Measurements from ENCODE around the gene TRIM34.
A peak's percentile ranks its signal among the peaks of the same experiment; 100 is the strongest.
"Not testable (repeated sequence)": the region's sequence is repeated elsewhere in the genome, so short reads cannot be mapped to it uniquely, and the experiment has no call there.

The TRIM34 gene

DNA sequence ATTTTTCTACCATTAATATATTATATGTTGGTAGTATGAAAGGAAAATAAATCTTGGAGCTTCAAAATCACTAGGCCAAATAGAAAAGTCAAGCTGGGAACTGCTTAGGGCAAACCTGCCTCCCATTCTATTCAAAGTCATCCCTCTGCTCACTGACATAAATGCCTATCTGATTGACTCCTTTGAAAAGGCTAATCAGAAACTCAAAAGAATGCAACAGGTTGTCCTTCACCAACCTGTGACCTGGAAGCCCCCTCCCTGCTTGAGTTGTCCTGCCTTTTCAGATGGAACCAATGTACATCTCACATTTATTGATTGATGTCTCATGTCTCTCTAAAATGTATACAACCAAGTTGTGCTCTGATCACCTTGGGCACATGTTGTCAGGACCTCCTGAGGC is 3.2 kb upstream of the TRIM34 start:
- FAIRE-seq = no peak

DNA sequence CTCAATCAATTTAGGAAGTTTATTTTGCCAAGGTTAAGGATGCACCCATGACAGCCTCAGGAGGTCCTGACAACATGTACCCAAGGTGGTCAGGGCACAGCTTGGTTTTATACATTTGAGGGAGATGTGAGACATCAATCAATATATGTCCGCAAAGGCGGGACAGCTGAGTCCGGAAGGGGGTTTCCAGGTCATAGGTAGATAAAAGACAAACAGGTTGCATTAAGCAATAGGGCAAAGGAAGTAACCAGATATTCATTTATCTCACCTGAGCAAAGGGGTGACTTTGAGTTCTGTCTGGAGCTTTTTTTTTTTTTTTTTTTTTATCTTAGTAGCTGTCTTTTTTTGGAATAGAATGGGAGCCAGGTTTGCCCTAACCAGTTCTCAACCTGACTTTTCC is 2.0 kb upstream of the TRIM34 start:
- FAIRE-seq = no peak

DNA sequence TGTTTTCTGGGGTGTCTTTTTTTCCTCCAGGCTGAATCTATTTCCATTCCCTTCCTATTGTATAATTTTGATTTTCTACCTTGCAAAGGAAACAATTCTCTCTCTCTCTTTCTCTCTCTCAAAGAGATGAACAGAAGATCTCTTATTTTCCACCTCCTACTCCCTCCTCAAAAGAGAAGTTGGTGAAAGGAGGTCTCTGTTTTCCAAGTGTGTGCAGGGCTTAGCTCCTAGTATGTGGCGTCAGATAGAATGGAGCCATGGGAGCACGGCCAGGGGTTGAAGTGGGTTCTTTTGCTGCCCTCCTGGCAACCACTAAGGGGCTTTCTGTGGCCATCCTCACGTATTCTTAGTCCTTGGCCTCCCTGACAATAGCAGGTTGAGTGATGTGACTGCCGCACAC is 480 bp downstream of the TRIM34 start:
- no peak for FAIRE-seq

DNA sequence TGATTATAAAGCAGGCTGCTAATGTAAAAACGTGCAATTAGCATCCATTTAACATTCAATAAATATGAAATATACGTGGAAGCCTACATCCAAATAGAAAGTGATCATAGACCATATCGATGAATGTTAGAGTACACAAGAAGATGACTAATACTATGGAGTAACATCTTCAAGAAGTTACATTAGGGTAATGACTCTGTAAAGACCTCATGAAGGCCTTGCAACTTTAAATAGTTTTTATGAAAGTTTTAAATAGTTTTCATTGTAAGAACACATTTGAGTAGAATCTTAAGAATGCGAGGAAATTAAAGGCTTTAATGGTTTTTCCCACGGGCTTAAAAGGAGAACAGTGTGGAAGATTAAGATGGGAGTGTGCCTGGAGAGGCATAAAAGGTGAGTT is 1.4 kb downstream of the TRIM34 start:
- no peak for FAIRE-seq

DNA sequence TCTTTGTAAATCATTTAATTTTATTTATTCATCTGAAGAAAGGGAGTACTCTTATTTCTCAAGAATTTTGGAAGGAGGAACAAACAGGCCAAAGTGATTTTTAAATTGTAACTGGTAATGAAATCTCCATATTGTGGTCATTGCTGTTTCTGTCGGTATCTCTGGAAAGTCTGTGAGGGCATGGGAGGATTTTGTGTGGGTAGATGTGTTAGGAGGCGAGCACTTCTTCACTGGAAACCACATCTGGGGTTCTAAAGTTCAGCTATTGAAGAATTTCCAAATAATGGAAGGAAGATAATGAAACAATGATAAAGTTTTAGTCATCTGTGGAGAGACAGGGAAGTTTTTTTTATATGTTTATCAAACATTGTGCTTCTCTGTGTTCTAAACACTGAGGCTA is 6.6 kb downstream of the TRIM34 start:
- FAIRE-seq = no peak

DNA sequence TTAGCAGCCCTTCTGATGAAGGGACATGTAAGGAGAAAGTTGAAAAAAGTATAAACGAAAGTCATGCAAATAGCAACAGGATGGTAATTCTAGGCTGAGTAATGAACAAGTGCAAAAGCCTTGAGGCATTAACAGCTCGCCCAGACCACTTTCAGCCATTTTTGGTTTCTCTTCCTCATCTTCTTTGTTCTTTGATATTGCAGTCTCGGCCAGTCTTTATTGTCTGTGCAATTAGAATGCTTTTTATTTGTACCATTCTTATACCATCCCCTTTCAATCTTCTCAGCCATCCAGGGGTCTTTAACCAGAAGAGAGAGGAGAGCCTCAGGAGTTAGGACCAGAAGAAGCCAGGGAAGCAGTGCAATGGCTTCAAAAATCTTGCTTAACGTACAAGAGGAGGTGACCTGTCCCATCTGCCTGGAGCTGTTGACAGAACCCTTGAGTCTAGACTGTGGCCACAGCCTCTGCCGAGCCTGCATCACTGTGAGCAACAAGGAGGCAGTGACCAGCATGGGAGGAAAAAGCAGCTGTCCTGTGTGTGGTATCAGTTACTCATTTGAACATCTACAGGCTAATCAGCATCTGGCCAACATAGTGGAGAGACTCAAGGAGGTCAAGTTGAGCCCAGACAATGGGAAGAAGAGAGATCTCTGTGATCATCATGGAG is 7.3 kb downstream of the TRIM34 start:
- no peak for FAIRE-seq

DNA sequence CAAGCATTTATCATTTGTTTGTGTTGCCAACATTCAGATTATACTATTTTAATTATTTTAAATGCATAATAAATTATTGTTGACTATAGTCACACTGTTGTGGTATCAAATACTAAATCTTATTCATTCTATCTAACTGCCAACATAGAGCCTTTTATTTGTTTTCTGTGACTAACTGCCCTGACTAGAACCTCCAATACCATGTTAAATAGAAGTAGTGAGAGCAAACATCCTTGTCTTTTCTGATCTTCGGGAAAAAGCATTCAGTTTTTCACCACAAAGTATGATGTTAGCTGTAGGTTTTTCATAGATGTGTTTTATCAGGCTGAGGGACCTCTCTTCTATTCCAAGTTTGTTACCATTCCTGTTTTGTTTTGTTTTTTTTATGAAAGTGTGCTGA is 15.2 kb downstream of the TRIM34 start:
- FAIRE-seq = no peak

DNA sequence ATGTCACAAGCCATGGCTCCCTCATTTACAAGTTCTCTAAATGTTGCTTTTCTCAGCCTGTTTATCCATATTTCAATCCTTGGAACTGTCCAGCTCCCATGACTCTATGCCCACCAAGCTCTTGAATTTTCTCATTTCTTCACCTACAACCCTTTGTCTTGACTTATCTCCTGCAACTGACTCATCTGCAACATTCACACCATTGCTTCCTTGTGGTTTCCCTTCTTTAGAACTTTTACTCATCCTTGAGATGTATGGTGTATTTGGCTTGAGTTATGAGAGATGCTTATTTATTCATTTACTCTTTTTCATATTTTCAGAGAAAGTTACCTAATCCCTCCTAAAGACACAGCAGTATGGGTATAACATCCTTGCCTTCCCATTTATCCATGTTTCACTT is 18.8 kb downstream of the TRIM34 start:
- FAIRE-seq = no peak

DNA sequence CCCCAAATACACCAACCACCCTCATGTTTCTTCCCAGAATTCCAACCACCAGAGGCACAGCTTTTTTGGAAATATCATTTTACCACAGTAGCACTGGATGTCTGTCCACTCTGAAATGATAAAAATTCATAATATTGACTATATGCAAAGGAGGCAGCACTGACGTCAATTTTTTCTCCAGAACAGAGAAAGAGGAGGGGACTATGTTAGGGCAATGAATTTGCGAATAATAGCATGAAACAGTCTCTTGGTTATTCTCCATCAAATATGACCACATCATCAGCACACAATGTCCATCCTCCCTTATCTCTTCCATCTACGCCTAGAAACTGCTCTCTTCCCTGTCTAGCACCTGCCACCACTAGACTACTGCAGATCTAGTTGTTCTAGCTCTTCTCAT is 21.3 kb downstream of the TRIM34 start:
- FAIRE-seq = no peak

DNA sequence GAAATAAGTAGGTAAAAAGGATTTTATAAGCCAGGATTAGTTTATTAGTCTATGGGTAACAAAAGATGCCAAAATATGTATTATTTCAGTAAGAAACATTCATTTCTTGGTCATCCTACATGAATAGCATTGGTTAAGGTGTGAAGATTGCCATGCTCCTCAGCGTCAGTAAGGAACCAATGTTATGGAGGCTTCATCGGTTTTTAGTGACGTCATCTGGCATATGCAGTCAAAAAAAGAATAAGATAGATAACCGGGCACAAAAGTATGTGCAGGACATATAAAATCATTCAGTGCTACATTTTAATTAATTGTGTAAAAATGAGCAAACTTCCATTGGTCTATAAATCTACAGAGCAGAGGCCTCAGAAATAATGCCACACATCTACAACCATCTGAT is 30.7 kb downstream of the TRIM34 start:
- no peak for FAIRE-seq

DNA sequence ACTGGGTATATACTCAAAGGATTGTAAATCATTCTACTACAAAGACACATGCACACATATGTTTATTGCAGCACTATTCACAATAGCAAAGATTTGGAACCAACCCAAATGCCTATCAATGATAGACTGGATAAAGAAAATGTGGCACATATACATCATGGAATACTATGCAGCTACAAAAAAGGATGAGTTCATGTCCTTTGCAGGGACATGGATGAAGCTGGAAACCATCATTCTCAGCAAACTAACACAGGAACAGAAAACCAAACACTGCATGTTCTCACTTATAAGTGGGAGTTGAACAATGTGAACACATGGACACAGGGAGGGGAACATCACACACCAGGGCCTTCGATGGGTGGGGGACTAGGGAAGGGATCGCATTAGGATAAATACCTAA is 32.2 kb downstream of the TRIM34 start:
- not testable (repeated sequence) for FAIRE-seq

DNA sequence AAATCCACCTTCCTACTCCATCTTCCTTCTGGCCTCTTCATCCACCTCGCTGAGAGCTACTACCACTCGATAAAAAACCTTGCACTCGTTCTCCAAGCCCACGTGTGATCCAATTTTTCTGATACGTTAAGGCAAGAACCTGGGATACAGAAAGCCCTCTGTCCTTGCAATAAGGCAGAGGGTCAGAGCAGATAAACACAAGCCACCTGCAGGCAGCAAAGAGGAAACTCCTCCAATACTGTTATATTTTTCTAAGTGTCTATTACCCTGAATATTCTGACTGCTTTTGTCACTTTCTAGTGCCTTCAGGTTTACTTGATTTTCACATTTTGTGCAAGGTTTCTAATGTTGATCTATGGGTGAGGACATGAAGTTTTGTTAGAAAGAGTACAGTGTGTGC is 33.5 kb downstream of the TRIM34 start:
- no peak for FAIRE-seq

DNA sequence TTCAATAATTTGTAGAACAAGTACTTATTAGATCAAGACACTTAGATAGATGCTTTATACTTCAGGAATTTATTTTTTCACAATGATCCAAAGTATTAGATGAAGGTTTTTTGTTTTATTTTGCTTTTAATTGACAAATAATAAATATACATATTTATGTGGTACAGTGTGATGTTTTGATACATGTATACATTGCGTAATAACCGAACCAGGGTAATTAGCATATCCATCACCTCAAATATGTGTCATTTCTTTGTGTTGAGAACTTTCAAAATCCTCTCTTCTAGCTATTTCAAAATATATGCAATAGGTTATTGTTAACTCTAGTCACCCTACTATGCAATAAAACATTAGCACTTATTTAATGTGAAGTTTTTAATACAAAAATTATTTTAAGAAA is 38.7 kb downstream of the TRIM34 start:
- FAIRE-seq = no peak

DNA sequence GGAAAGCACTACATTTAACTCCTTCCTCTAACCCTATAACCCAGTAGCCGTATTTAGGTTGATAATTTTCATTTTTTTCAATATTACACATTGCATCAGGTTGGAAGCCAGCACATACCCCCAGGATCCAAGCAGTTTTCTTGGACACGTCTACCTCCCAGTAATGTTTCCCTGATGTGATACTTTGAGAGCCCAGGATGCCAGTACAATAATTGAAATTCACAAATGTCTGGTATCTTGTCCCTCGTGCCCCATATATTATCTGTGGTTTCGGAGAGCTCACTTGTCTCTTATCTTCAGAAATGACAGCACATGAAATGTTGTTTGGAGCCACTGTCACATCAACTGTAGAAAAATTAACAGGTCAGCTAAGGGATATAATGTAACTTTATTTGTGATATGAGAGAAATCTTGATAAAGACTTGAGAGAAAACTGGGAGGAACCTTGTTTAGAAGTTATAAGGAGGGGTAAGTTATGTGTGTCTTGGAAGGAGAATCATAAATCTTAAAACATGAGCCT is 40.3 kb downstream of the TRIM34 start:
- no peak for FAIRE-seq

DNA sequence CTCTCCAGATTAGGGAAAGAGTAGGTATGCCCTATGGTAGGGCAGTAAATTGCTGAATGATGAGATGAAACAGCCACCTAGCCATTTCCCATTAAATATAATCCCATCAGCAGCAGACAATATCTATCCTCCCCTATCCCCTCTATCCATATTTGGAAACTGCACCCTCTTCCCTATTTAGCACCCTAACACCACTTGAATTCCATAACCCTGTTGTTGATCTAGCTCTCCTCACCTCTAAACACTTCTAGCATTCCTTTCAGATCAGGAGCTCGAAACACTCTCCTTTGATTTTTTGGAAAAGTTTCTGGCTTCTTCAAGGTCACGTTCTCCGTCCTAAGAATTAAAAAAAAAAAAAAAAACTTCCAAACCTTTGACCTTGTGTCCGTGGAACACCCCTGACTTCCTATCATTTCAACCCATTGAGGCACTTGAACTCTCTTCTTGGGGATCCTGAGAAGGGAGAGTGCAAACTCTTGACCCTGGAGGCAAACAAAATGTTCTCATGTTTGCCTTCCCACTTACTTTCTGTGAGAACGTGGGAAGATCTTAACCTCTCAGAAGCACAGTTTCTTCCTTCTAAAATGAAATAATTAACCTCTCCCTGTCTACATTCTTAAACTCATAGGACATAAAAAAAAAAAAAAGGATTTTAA is 41.1 kb downstream of the TRIM34 start:
- FAIRE-seq = no peak

DNA sequence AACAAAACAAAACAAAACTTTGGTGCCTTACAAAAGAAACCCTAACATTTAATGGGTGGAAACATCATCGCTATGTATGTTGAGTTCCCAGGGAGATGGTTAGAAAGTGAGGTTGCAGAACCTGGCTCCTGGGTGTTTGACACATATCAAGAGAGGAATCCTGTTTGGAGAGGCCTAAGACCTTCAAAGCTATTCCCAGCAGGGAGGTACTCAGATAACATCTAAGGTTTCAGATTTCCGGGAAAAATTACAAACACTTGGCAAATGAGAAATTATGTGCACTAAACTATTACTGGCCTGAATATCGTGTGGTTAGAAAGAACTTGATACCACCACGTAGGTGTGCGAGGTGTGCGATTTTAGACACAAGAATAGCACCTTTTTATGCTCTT is 41.6 kb downstream of the TRIM34 start:
- no peak for FAIRE-seq

DNA sequence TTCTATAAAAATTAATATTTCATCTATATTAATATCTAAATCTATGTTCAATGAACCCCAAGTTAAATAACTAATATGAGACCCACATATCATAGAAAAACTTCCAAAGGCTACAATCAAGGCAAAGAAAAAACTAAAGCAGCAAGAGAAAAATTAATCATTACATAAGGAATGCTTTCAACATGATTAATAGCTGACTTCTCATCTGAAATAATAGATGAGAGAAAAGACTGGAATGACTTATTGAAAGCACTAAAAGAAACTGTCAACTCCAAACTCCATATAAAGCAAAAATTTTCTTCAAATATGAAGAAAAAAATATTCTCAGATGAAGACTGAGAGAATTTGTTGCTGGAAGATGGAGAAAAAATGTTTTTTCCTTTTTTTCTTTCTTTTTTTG is 47.0 kb downstream of the TRIM34 start:
- FAIRE-seq = no peak

DNA sequence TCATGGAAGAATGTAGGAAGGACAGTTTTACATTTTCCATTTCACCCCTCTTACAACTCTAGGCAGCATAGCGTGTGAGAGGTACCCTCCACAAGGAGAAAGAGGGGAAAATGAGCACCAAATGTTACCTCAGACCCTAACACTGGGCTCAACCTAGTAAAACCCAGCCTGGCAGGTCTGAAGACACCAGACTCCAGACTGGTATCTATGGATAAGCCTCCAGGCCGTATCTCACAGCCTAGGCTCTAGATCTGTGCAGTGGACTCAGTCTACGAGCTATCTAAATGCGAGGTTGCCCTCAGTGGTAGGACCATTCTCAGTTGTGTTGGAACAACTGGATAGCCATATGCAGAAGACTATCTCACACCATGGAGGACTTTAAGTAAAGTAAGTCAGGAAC is 49.6 kb downstream of the TRIM34 start:
- no peak for FAIRE-seq

DNA sequence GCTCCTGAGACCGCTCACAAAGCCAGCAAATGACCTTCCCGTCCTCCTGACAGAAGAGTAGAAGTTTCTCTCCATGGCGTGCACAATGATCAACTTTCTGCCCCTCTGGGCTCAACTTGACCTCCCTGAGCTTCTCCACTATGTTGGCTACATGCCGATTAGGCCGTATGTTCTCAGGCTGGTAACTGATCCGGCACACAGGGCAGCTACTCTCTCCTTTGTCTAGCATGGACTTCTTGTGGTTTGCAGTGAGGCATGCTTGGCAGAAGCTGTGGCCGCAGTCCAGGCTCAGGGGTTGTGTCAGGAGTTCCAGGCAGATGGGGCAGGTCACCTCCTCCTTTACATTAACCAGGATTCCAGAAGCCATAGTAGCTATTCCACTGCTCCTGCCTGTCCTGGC is 55.0 kb downstream of the TRIM34 start:
- FAIRE-seq = no peak

DNA sequence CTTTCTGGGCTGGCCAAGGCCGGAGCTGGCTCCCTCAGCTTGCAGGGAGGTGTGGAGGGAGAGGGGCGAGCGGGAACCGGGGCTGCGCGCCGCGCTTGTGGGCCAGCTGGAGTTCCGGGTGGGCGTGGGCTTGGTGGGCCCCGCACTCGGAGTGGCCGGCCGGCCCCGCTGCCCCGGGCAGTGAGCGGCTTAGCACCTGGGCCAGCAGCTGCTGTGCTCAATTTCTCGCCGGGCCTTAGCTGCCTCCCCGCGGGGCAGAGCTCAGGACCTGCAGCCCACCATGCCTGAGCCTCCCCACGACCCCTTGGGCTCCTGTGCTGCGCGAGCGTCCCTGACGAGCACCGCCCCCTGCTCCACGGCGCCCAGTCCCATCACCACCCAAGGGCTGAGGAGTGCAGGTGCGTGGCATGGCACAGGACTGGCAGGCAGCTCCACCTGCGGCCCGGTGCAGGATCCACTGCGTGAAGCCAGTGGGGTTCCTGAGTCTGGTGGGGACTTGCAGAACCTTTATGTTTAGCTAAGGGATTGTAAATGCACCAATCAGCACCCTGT is 58.2 kb downstream of the TRIM34 start:
- not testable (repeated sequence) for FAIRE-seq

DNA sequence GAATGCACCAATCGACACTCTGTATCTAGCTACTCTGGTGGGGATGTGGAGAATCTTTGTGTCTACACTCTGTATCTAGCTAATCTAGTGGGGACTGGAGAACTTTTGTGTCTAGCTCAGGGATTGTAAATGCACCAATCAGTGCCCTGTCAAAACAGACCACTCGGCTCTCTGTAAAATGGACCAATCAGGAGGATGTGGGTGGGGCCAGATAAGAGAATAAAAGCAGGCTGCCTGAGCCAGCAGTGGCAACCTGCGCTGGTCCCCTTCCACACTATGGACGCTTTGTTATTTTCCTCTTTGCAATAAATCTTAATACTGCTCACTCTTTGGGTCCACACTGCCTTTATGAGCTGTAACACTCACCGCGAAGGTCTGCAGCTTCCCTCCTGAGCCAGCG is 58.8 kb downstream of the TRIM34 start:
- not testable (repeated sequence) for FAIRE-seq

DNA sequence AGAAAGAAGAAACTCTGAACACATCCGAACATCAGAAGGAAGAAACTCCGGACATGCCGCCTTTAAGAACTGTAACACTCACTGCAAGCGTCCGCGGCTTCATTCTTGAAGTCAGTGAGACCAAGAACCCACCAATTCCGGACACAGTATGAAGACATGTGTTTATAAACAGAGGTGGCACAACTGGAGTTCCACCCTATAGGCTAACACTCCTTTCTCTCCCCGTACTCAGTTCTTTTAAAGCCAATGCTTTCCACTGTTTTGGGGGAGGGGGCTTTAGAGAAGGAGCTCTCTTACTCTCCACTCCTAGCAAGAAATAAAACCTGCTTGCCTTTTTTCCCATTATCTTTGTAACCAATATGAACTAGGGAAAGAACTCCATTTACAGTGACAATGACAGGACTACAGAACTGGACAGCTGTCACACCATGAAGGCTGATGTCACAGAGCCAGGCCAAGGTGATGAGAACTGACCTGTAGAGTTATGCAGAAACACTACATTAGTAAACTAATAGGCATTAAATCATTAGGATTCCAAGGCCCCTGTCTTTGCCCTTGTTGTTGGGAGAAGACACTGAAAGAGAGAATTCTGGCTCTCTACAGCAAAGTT is 59.3 kb downstream of the TRIM34 start:
- no peak for FAIRE-seq

DNA sequence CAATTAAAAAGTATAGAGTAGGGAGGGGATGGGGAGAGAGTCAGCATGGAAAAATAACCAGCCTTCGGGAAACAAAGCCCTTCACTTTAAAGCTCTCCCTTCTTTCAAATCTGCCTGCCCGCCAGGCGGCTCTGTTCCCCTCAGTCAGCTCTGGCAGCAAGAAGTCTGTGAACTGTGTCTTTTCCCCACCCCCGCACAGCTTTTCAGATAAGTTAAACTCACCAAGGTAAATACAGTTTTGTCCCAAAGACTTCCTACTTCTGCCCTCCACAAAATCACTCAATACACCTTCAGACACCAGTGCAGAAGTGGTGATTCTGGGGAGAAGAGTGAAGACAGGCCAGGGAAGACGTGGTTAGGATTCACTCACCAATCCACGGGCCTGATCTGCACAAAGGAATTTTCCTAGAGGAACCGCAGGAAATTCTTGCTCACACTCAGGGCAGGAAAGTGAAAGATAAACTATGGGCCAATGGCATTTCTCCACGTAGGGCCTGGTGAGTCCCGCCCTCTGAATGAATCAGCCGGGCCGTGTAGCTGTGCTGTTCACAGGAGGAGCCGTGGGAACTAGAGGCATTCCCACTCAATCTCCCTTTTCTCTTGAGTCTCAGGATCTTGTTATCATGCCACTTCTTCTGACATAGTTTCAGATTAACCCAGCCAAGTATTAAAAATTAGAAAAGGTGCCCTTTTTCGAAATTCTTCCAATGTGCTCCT is 60.0 kb downstream of the TRIM34 start, which contains the start of gene TRIM5:
TRIM5 (minus strand) TSS at position 429 of the 717 bp plus-strand sequence. CDS start 4,897 bp downstream, outside the sequence.
- FAIRE-seq = peak; percentile 74
